Amniotic stem cell (primary cell): ENCODE data around the gene CPE.
A peak's percentile ranks its signal among the peaks of the same experiment; 100 is the strongest.

Experiments
- DNase-seq: peaks from one replicate; lab custom pipeline; 2025; lab: John Stamatoyannopoulos, UW

Gene CPE

DNA sequence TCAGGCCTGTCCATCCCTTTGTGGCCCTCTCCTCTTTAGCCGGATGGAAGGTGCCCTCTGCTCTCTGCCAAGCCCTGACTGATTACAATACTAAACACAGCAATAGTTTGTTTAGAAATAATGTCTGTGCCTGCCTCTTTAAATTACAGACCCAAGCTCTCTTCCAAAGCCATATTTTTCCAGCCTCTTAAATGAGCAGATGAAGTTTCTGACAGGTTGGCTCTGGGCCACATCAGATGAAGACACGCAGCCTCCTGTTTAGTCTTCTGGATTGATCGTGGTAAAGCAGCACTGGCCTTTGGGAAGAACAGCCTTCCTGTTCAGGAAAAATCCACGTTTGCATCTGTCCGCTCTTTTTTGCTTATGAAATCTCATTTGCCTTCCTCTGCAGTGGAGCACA is 133.6 kb downstream of the CPE start:
- no peak for DNase-seq

DNA sequence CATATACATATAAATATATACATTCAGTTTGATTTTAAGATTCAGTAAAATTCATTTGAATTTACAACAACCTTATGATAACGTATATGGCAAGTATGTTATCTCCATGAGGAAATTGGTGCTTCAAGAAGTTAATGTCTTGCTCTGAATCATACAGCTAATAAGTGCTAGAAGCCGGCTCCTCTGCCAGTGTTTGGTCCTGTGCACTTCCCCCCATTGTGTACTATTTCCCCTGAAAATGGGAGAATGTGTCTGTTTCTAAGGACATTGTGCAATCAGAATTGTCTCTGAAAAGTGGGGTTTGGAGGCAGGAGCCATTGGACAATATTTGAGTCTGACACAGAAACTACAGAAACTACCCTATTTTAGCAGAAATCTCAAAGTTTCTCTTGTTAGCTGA is 135.9 kb downstream of the CPE start:
- DNase-seq = no peak

GRCh38 chr4:165515201-165515600 is 136.4 kb downstream of the CPE start:
- no peak for DNase-seq

DNA sequence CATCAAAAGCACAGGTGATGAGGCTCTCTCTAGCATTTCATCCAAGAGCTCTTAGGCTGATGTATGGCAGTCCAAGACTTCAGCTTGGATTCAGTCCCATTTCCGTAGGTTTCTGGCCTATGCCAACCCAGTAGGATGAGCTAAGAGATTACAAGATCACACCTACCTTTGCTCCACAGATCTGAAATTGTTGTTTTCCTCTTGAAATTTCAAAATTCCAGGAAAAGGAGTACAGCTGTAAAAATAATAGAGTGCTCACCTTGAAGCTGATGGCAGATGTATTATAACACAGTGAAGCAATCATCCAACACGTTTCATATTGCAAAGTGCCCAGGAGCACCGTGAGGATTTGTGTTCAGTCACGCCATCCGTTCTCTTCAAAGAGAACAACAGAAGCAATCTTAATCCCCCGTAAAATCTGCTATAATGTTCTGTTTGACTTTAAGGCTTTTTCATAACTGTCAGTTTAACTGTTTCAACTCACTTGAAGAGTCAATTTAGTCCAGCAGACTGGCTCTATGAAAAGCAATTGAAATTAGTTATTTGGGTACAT is 137.5 kb downstream of the CPE start:
- DNase-seq = no peak

DNA sequence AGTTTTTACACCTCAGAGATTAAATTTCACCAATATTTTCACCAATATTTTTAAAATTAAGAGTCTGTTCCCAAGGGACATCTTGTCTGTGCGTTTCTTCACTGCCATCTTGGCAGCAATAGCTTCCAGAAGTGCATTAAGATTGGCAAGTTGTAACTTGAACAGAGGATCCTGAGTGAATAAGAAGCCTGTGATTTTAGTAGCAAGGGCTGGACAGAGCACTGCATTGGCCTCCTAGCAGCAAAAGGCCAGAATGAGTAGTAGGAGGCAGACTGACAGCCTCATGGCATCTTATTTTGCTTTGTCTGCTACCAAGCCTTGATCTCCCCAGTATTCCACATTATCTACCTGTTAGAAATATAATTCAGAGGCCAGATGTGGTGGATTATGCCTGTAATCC is 138.4 kb downstream of the CPE start:
- DNase-seq = no peak

DNA sequence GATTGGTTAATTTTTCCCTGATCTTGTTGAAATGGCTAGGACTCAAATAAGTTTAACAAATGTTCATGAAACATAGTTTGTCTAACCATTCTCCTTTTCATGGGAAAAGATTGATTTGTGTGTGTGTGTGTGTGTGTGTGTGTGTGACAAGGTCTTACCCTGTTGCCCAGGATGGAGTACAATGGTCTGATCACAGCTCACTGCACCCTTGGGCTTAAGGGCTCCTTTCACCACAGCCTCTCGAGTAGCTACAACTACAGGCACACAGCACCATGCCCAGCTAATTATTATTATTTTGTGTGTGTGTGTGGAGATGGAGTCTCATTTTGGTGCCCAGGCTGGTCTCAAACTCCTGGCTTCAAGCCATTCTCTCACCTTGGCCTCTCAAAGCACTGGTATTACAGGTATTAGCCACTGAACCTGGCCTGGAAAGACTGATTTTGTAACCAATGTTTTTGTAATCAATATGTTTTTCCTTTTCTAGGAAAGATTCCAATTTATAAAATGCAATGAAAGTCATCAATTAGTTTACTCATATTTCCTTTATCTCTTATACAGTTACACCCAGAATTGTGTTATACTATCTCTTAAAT is 139.3 kb downstream of the CPE start:
- DNase-seq = no peak

GRCh38 chr4:165518686-165519085 is 139.9 kb downstream of the CPE start:
- no peak for DNase-seq

GRCh38 chr4:165519591-165519990 is 140.8 kb downstream of the CPE start:
- no peak for DNase-seq

DNA sequence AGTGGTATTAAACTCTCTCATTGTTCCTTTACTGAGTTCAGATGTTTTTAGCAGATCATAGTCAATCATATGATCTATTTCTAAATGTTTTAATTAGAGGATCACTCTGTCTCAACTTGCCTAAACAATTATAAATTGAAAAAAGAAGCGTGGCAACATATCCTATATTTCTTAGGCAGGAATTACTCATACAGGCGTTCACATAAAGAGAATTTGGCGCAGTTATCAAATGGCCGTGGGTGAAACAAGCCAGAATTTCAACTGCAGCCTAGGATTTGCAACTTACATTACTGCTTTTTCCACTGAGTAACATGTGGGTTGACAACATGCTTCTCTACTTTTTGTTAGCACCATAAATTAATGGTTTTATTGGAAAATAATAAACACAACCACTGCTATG is 141.3 kb downstream of the CPE start:
- DNase-seq = no peak

DNA sequence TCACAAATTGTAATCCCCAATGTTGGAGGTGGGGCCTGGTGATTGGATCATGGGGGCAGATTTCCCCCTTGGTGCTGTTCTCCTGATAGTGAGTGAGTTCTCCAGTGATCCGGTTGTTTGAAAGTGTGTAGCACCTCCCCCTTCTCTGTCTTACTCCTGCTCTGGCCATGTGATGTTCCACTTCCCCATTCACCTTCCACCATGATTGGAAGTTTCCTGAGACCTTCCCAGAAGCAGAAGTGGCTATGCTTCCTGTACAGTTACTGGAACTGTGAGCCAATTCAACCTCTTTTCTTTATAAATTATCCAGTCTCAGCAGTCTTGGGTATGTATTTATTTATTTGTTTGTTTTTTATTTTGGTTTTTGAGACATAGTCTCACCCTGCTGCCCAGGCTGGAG is 143.2 kb downstream of the CPE start:
- no peak for DNase-seq

DNA sequence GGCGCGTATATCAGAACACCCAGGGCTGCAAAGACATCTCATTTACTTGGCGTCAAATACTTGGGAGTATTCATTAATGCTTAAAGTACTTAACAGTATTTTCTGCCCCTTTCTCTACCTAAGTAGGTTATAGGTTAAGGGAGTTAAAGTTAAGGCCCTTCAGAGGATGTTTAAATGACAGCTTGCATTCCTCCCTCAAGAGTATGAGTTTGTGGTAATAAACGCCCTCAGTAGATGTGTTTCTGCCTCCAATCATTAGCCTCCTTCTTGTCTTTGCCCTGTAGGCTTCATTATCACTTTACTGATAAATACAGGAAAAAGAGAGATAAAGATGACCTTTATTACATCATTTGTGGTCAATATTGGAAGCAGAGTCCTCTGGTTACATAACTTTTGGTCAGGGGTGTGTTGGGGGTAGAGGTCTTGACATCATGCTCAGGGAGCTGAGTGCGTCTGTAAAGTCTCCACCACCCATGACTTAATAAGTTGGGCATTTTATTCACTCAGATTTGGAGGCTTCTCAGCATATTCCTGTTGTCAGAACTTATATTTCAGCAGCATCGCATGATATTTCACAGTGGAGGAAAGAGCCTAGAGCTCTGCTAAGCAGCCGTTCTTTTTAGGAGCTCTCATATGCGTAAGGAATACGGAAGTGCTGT is 145.9 kb downstream of the CPE start:
- DNase-seq = no peak

GRCh38 chr4:165532976-165533375 is 154.2 kb downstream of the CPE start:
- DNase-seq = no peak

- peak; percentile 15 for DNase-seq
Observed at GRCh38 chr4:165537028-165537648, 158.3 kb downstream of the CPE start.

GRCh38 chr4:165539801-165540200 is 161.0 kb downstream of the CPE start:
- no peak for DNase-seq

DNA sequence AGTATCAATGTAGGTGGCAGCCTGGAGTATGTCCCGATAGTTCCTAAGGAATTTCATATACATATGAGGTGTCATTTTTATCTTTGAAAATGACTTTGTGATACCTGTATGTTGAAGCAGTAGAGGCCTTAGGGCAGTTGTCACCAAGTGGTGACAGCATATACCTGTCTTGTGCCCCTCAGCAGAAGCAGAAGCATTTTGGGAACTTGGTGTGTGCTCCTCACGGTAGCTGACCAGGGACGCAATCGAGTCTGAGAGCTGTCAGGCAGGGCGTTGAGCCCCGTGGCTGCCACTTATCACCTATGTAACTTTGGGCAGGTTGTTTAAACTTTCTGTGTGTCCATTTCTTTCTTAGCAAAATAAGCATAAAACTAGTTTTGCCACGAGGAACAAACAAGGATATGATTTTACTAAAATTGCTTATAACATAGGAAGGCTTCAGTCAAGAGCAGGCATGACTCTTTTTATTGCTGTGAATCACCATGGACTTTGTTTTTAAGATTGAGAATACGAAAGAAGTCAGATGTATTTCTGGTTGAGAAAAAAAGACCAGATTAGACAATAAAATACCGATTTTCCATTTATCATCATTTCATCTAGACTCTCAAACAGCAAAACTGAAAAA is 161.5 kb downstream of the CPE start:
- no peak for DNase-seq

DNA sequence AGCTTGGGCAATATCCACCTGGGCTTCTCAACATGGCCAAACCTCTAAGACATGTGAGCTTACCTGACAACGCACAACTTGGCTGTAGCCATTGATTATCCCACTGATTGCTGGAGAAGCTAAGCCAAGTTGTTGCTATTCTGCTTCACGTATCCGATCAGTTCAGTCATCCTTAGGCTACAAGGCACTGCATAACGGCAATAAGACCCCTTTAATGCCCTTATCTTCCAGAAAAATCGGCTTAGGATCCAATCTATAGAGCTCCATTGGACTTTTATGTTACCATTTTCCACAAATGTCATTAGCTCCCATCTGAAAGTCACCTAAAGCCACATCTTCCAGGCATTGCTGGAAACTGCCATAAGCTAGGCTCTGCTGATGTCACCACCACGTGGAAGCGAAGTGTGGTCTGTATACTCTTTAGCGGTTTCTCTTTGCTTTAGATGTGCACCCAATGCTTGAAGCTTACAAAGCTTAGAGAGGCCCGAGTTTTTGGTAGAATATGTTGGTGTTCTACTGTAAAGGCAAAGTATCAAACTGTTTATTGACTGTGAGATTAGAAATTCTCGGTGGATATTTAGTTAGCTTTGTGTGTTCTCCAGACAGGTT is 163.1 kb downstream of the CPE start:
- DNase-seq = no peak

- DNase-seq = no peak
Observed at GRCh38 chr4:165542476-165542875, 163.7 kb downstream of the CPE start.
